Esophagus mucosa (tissue), 1 donor: ENCODE measurements around the gene RHBG. TPM values are rescaled to one million over a fixed set of nuclear protein-coding genes. Genes with fewer than 3 reads are reported as not detected.

Experiments
- ATAC-seq: fragments of 200-7000 bp; cut with Tn5 transposase; one replicate; pipeline ENCODE4 v1.9.1; 2020
- total RNA-seq: library from RNA; stranded (reverse); gene quantifications from one replicate; pipeline ENCODE4 v1.2.4, GENCODE V29; 2023
- donor health status: DM: yes; HTN: yes; CAD: no.

The RHBG gene
- total RNA-seq, 1 donor from 2014 or later: 1.7 TPM

GRCh38 chr1:156365754-156366153, 3.3 kb upstream of the RHBG start:
- ATAC-seq: no peak

- ATAC-seq: peak; percentile 48
Observed at GRCh38 chr1:156366378-156367166, 2.4 kb upstream of the RHBG start.

GRCh38 chr1:156367383-156368156, 1.4 kb upstream of the RHBG start:
- ATAC-seq: peak; percentile 34

- ATAC-seq: no peak
Observed at GRCh38 chr1:156368157-156368658, 803 bp upstream of the RHBG start.

- ATAC-seq: peak; percentile 33
Observed at GRCh38 chr1:156369685-156370286, 775 bp downstream of the RHBG start.

GRCh38 chr1:156371553-156372264, 2.7 kb downstream of the RHBG start:
- peak; percentile 30 for ATAC-seq

- ATAC-seq: no peak
Observed at GRCh38 chr1:156372265-156372586, 3.2 kb downstream of the RHBG start.

GRCh38 chr1:156372876-156373275, 3.9 kb downstream of the RHBG start:
- no peak for ATAC-seq

- no peak for ATAC-seq
Observed at GRCh38 chr1:156373546-156373945, 4.5 kb downstream of the RHBG start.

- ATAC-seq: no peak
Observed at GRCh38 chr1:156376146-156376545, 7.1 kb downstream of the RHBG start.

- ATAC-seq: peak; percentile 79
Observed at GRCh38 chr1:156376958-156377919, 8.2 kb downstream of the RHBG start.

- no peak for ATAC-seq
Observed at GRCh38 chr1:156378557-156378956, 9.5 kb downstream of the RHBG start.

GRCh38 chr1:156379420-156380165, 10.6 kb downstream of the RHBG start:
- ATAC-seq: no peak

GRCh38 chr1:156382561-156382960, 13.6 kb downstream of the RHBG start:
- no peak for ATAC-seq

- ATAC-seq: peak; percentile 74
Observed at GRCh38 chr1:156383023-156383422, 14.0 kb downstream of the RHBG start.

- ATAC-seq: no peak
Observed at GRCh38 chr1:156384007-156384406, 15.0 kb downstream of the RHBG start.

- ATAC-seq: no peak
Observed at GRCh38 chr1:156384658-156385057, 15.6 kb downstream of the RHBG start.

GRCh38 chr1:156385534-156386031, 16.6 kb downstream of the RHBG start:
- peak; percentile 48 for ATAC-seq

- no peak for ATAC-seq
Observed at GRCh38 chr1:156386134-156386901, 17.3 kb downstream of the RHBG start.
